GM12878 (cell line): ENCODE results near the gene GALNT12.

ENCODE experiments used
- CTCF ChIP-seq, 3 experiments: IDR thresholded peaks in 2 of 3; conservative IDR thresholded peaks in 1 of 3; 2 replicates each; pipeline ENCODE4 v1.5.1; 2011; ENCODE audit warnings: low read depth in 3 of 3, low read length in 3 of 3, mild to moderate bottlenecking in 3 of 3, control low read depth in 2 of 3, moderate library complexity in 2 of 3, inconsistent platforms in 1 of 3, mixed read lengths in 1 of 3; ENCODE audit not compliant: control insufficient read depth in 2 of 3, insufficient read depth in 1 of 3; ENCODE audit errors: extremely low read depth in 1 of 3
- ETV6 ChIP-seq, 2 experiments: fragments of 450-650 bp in 1 of 2; IDR thresholded peaks in 1 of 2; conservative IDR thresholded peaks in 1 of 2; 2 replicates each; pipeline ENCODE4 v1.6.1; 2014; ENCODE audit warnings: antibody characterized with exemption in 1 of 2, borderline replicate concordance in 1 of 2, low read depth in 1 of 2, mild to moderate bottlenecking in 1 of 2, moderate library complexity in 1 of 2
- FOXK2 ChIP-seq: fragments of 450-650 bp; IDR thresholded peaks from 2 replicates; pipeline ENCODE4 v1.6.1; 2017; ENCODE audit warnings: mild to moderate bottlenecking, moderate library complexity
- HDAC2 ChIP-seq: fragments of 200-600 bp; sonication (generic); IDR thresholded peaks from 2 replicates; pipeline ENCODE4 v1.6.1; 2017
- MAX ChIP-seq: IDR thresholded peaks from 2 replicates; pipeline ENCODE4 v1.6.1; 2012; ENCODE audit warnings: low read depth, low read length, improper control_type of control experiment
- MXI1 ChIP-seq: fragments of 150-350 bp; IDR thresholded peaks from 2 replicates; pipeline ENCODE4 v1.6.1; 2011; ENCODE audit warnings: low read depth, mild to moderate bottlenecking, inconsistent platforms, low read length, improper control_type of control experiment
- NFIC ChIP-seq: IDR thresholded peaks from 2 replicates; pipeline ENCODE4 v1.6.1; 2012; ENCODE audit warnings: low read depth, mild to moderate bottlenecking, inconsistent platforms, low read length, moderate library complexity
- POLR2AphosphoS5 ChIP-seq: IDR thresholded peaks from 2 replicates; pipeline ENCODE4 v1.6.1; 2011; ENCODE audit warnings: mild to moderate bottlenecking, low read length, inconsistent platforms
- RB1 ChIP-seq: fragments of 450-650 bp; formaldehyde crosslinking; IDR thresholded peaks from 2 replicates; pipeline ENCODE4 v1.6.1; 2017; ENCODE audit warnings: mild to moderate bottlenecking, borderline replicate concordance
- ZZZ3 ChIP-seq: IDR thresholded peaks from 2 replicates; pipeline ENCODE4 v1.6.1; 2011; ENCODE audit warnings: low read depth; ENCODE audit not compliant: control insufficient read depth, insufficient read length

GRCh38 chr9:98838868-98839565, 31.5 kb downstream of the GALNT12 start:
- TF ChIP-seq ETV6 (conservative IDR thresholded peaks at IDR 0.05 in 1 of 2, IDR thresholded peaks at IDR 0.05 in 1 of 2; ENCODE audit: borderline replicate concordance in 1 of 2, low read depth in 1 of 2) (no peak), HDAC2 (no peak), MAX (no peak), CTCF (IDR thresholded peaks at IDR 0.05 in 2 of 3, conservative IDR thresholded peaks at IDR 0.05 in 1 of 3; ENCODE audit: control insufficient read depth in 2 of 3, extremely low read depth in 1 of 3, insufficient read depth in 1 of 3, low read depth in 3 of 3, low read length in 3 of 3) (no peak), POLR2AphosphoS5 (no peak), FOXK2 (no peak), MXI1 (no peak), NFIC (no peak), ZZZ3 (no peak), RB1 (no peak)
